C1 segment of cervical spinal cord (tissue), 14 donors: ENCODE results near the gene PELO.
"Not testable (repeated sequence)": the region's sequence is repeated elsewhere in the genome, so short reads cannot be mapped to it uniquely, and the experiment has no call there.

Experiments used
- DNase-seq, 14 donors: peaks; one replicate each; lab custom pipeline; 2025; lab: John Stamatoyannopoulos, UW

PELO gene, protein sequence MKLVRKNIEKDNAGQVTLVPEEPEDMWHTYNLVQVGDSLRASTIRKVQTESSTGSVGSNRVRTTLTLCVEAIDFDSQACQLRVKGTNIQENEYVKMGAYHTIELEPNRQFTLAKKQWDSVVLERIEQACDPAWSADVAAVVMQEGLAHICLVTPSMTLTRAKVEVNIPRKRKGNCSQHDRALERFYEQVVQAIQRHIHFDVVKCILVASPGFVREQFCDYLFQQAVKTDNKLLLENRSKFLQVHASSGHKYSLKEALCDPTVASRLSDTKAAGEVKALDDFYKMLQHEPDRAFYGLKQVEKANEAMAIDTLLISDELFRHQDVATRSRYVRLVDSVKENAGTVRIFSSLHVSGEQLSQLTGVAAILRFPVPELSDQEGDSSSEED

DNA sequence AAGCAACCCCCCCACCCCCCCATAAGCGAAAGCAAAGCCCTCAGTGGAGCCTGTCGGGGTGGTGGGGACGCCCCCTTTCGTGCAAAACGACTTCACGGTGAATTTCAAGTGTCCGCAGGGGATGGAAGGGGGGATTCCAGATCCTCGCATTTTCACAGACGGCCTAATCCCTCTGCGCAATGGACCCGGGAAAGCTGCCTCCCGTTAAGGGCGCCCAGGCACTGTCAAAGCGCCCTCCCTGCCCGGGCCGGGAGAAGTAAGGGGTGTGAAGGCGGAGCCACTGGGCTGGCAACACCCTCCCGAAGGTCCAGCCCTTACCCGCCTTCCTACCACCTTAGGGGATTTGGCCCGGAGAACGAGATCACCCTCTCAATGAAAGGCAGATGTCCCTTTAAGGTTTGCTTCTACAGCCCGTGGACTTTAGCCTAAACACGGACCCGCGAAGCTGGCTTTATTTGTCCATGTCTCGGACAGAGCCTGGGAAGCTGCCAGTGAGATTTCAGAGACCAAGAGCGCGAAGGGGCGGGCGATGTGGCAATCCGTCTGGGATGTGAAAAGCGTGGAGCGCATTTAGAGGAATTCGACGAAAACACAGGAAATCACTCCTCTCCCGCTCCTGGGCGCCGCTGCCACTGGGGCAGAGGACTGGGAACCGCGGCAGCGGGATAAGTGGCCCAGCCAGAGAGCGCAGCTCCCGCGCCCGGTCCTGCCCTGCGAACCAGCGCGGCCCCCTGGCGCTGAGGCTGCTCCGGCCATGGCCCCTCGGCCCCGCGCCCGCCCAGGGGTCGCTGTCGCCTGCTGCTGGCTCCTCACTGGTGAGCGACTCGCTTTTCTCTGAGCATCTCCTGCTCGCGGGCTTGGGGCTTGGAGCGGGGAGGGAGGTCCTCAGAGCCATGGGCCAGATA, at the start of gene PELO, which contains the start of gene ITGA1:
Gene PELO (plus strand): TSS at position 317 of the 905 bp plus-strand sequence. CDS start 12,479 bp downstream, outside the sequence.
Gene ITGA1 (plus strand): TSS at position 317 of the 905 bp plus-strand sequence. CDS start 438 bp downstream, at position 755.
- DNase-seq = peak in 10 of 14 donors; percentile 21 to 69 (median 47)

DNA sequence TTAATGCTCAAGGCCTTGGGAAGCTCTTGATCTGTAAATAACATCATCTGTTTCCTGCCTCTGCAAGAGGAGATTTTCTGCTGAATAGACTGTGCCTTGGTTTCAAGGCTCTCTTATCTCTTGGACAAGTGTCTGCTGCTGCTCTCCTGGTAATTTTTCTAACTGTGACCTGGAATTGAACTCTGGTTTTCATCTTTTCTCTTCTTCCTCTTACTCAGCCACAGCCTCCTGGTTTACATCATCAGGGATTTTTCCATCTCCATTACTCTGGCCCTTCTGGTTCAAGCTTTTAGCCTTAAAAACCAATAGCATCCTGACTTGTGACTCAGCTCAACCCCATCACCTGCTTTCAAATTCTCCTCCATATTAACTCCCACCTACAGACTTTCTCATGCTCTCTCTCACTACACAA, 49.6 kb upstream of the PELO start:
- no peak for DNase-seq

- no peak for DNase-seq
Measured at GRCh38 chr5:52740007-52740406, 47.7 kb upstream of the PELO start.

DNA sequence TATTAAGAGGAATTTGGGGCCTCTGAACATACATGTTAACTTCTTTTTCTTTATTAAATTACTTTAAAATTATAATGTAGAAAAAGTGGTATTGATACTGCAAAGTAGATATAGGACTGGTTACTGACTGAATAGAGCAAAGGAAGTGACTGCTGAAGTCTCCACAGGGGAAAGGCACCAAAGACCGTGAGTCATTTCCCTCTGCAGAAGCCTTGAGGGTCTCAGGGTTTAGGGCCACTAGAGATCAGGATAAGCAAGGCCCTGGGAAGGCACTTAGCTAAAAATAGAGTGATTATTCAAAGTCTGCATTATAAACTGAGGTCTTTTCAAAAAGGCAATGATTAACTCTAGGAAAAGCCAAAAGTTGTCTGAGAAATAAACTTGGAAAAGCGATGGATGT, 44.7 kb upstream of the PELO start:
- no peak for DNase-seq

GRCh38 chr5:52743529-52743928, 44.2 kb upstream of the PELO start:
- DNase-seq = no peak

DNA sequence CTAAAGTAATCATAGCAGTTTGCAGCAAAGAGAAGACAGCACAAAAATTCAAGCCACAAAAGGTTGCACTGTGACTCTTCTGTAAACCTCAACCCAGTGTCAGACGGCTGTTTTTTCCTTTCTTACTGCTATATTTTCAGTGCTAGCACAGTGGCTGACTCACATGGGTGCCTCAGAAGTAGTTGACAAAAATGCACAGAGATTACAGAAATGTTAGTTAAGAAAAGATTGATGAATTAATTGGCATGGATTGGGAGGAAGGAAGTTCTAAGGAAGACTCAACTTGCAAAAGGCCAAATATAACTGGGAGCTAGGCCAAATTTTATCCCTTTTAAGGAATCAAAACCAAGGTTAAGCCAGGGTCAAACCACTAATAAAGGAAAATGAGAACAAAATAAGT, 43.7 kb upstream of the PELO start:
- no peak for DNase-seq

- not testable (repeated sequence) for DNase-seq
Measured at GRCh38 chr5:52744867-52745458, 42.8 kb upstream of the PELO start.

DNA sequence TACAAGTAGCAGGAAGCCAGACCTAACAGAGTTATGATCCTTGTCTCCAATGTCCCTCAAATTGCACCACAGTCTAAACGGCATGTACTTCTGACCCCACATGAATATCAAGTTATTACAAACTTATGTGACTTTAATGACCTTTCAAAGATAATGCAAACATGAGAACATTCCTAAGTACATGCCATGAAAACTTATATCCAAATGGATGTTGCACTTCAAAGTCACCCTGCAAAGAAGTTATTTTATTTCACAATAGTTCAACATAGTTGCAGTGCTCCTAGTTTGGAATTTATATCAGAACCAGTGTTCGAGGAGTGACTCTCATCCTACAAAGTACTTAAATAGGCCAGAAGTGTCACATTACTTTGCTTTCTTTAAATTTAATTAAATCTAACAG, 41.2 kb upstream of the PELO start:
- DNase-seq = no peak

- no peak for DNase-seq
Measured at GRCh38 chr5:52748590-52748989, 39.1 kb upstream of the PELO start.

- no peak for DNase-seq
Measured at GRCh38 chr5:52749666-52750065, 38.0 kb upstream of the PELO start.

- DNase-seq = no peak
Measured at GRCh38 chr5:52751137-52751536, 36.6 kb upstream of the PELO start.

DNA sequence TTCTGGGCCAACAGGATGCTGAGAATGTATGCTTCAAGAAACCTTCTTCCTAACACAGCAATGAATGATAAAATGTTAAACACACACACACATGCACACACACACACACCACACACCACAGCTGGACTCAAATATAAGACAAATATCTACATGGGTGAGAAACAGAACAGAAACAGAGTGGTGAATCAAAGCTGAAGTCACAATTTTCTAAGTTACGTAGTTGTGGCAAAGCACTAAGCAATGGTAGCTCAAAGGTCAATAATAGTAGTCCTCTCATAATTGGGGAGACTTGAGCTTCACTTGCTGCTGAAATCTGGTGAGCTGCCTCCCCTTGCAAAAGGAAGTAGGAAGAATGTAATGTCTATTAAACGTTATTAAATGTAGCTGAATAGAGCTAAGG, 33.7 kb upstream of the PELO start:
- DNase-seq = no peak

DNA sequence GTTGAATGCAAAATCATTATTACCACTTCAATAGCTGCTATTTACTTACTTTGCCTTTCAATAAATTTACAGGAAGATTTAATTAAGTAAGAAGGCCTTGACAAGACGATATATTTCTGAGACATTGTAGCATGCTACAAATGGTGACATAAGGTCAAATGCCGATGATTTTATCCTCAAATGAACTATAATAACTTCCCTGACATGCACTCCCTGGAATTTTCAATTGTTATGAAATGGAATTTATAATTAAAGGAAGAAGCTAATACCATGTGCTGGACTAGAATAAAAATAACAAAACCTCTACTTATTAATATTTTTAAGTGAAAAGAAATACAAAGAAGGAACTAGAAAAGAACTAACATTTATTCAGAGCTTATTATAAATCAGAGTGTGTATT, 30.2 kb upstream of the PELO start:
- DNase-seq = no peak

- DNase-seq = no peak
Measured at GRCh38 chr5:52758014-52758413, 29.7 kb upstream of the PELO start.

DNA sequence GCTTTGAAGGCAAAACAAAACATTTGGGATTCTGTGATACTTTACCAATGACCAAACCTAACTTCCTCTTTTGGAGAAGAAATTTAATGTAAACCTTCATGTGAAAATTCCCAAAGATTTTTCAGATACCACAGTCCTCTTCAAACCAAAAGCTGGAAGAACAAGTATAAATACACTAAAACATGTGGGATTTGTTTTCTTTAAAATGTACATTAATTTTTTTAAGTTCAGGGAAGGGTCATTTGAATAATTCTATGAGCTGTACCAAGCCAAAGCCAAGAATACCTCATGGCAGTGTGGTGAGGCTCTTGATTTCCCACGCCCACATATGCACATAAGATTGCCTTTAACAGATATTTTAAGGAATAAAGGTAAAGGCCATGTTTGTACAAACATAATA, 28.4 kb upstream of the PELO start:
- DNase-seq = no peak

GRCh38 chr5:52760695-52761366, 26.9 kb upstream of the PELO start:
- DNase-seq = no peak

GRCh38 chr5:52767217-52767743, 20.4 kb upstream of the PELO start:
- DNase-seq = no peak

DNA sequence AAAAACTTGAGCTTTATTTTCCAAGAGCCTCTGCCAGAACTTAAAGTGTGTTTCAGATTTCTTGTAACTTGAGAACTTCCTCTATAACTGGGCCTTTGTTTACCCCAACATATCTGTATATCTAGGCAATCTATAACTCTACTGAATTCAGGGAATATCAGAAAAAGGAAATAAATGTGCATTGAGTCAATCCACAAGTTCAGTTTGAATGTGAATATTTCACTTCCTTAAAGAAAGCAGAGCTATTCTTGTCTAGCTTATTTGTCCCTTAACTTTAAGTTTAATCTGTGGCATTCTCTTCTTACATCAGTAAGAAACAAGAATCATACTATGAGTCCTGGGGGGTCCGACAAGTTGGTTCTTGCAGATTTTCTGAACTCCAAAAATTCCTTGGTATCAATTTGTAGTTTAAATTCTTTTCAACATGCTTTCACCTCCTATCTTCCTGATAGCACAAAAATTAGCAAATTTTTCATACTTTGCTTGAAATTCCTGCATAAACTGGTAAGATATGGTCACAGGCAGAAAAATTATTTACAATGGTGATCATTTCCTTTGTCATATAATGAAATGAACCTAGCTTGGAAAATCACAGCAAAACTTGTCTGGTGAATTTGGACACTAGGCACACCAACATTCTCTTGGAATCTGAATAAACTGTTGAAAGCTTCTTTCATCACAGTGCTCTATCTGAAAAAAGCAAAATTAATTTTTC, 19.8 kb upstream of the PELO start:
- DNase-seq = no peak

GRCh38 chr5:52769061-52769460, 18.7 kb upstream of the PELO start:
- no peak for DNase-seq

- no peak for DNase-seq
Measured at GRCh38 chr5:52770287-52770939, 17.3 kb upstream of the PELO start.
